ENCODE data around the gene TRABD2B.

The TRABD2B gene

GRCh38 chr1:47843781-47844557, 153.2 kb downstream of the TRABD2B start:
- DNase-seq: no peak

- DNase-seq: no peak
Observed at GRCh38 chr1:47843059-47843458, 154.1 kb downstream of the TRABD2B start.

- DNase-seq: no peak
Observed at GRCh38 chr1:47842228-47842919, 154.8 kb downstream of the TRABD2B start.

- DNase-seq: no peak
Observed at GRCh38 chr1:47841356-47841755, 155.8 kb downstream of the TRABD2B start.

GRCh38 chr1:47840393-47841190, 156.6 kb downstream of the TRABD2B start:
- no peak for DNase-seq

- DNase-seq: no peak
Observed at GRCh38 chr1:47839433-47839760, 157.8 kb downstream of the TRABD2B start.

GRCh38 chr1:47838562-47839432, 158.4 kb downstream of the TRABD2B start:
- DNase-seq: no peak

- DNase-seq: no peak
Observed at GRCh38 chr1:47837866-47838561, 159.2 kb downstream of the TRABD2B start.

GRCh38 chr1:47837056-47837830, 159.9 kb downstream of the TRABD2B start:
- no peak for DNase-seq

GRCh38 chr1:47835409-47835808, 161.8 kb downstream of the TRABD2B start:
- DNase-seq: no peak

GRCh38 chr1:47834326-47834725, 162.9 kb downstream of the TRABD2B start:
- DNase-seq: no peak

GRCh38 chr1:47830641-47831333, 166.4 kb downstream of the TRABD2B start:
- no peak for DNase-seq

GRCh38 chr1:47830021-47830420, 167.2 kb downstream of the TRABD2B start:
- DNase-seq: no peak

- DNase-seq: no peak
Observed at GRCh38 chr1:47828978-47829377, 168.2 kb downstream of the TRABD2B start.

- no peak for DNase-seq
Observed at GRCh38 chr1:47827109-47827508, 170.1 kb downstream of the TRABD2B start.

GRCh38 chr1:47824716-47825115, 172.5 kb downstream of the TRABD2B start:
- no peak for DNase-seq

- DNase-seq: no peak
Observed at GRCh38 chr1:47824297-47824696, 172.9 kb downstream of the TRABD2B start.

GRCh38 chr1:47823040-47823808, 174.0 kb downstream of the TRABD2B start:
- DNase-seq: no peak

- DNase-seq: no peak
Observed at GRCh38 chr1:47821760-47822159, 175.4 kb downstream of the TRABD2B start.

- no peak for DNase-seq
Observed at GRCh38 chr1:47819574-47819888, 177.7 kb downstream of the TRABD2B start.
